GM19351 (cell line): Measurements from ENCODE around the gene PCNA.
"Not testable (repeated sequence)": the region's sequence is repeated elsewhere in the genome, so short reads cannot be mapped to it uniquely, and the experiment has no call there.

Experiments used
- ATAC-seq: cut with Tn5 transposase; IDR thresholded peaks from one replicate; pipeline ENCODE4 v1.9.1; 2021; ENCODE audit warnings: mild to moderate bottlenecking, moderate library complexity; ENCODE audit not compliant: unreplicated experiment

PCNA gene

GRCh38 chr20:5099909-5100308 lies 19.8 kb downstream of the PCNA start:
- ATAC-seq: not testable (repeated sequence)

GRCh38 chr20:5099009-5099408 lies 20.7 kb downstream of the PCNA start:
- not testable (repeated sequence) for ATAC-seq

- no peak for ATAC-seq
These were observed 23.3 kb downstream of the PCNA start for GRCh38 chr20:5096463-5096862.

GRCh38 chr20:5095931-5096330 lies 23.8 kb downstream of the PCNA start:
- no peak for ATAC-seq

- no peak for ATAC-seq
These were observed 24.3 kb downstream of the PCNA start for GRCh38 chr20:5095454-5095853.

- ATAC-seq: no peak
These were observed 26.9 kb downstream of the PCNA start for GRCh38 chr20:5092765-5093339.

- ATAC-seq: no peak
These were observed 27.9 kb downstream of the PCNA start for GRCh38 chr20:5091902-5092301.

GRCh38 chr20:5090191-5090590 lies 29.6 kb downstream of the PCNA start:
- ATAC-seq: peak; percentile 81

GRCh38 chr20:5088688-5089087 lies 31.1 kb downstream of the PCNA start:
- no peak for ATAC-seq

- ATAC-seq: no peak
These were observed 34.4 kb downstream of the PCNA start for GRCh38 chr20:5085380-5085779.

- ATAC-seq: no peak
These were observed 39.3 kb downstream of the PCNA start for GRCh38 chr20:5080384-5080877.

GRCh38 chr20:5078399-5078958 lies 41.3 kb downstream of the PCNA start:
- ATAC-seq: peak; percentile 95

GRCh38 chr20:5077761-5078387 lies 41.9 kb downstream of the PCNA start:
- peak; percentile 4 for ATAC-seq

- ATAC-seq: not testable (repeated sequence)
These were observed 42.8 kb downstream of the PCNA start for GRCh38 chr20:5076913-5077312.

GRCh38 chr20:5074232-5074674 lies 45.5 kb downstream of the PCNA start:
- no peak for ATAC-seq

GRCh38 chr20:5073660-5074231 lies 46.0 kb downstream of the PCNA start:
- no peak for ATAC-seq

GRCh38 chr20:5072756-5073659 lies 46.8 kb downstream of the PCNA start:
- ATAC-seq: no peak

GRCh38 chr20:5071942-5072341 lies 47.8 kb downstream of the PCNA start:
- not testable (repeated sequence) for ATAC-seq

GRCh38 chr20:5070570-5070969 lies 49.2 kb downstream of the PCNA start:
- ATAC-seq: no peak

GRCh38 chr20:5070081-5070480 lies 49.7 kb downstream of the PCNA start:
- ATAC-seq: no peak
